SK-N-SH treated with all-trans-retinoic acid at 6 μM for 48 hours (cell line): ENCODE results near the gene CCDC69.

Source experiments
- ARNTL ChIP-seq: fragments of 450-650 bp; formaldehyde crosslinking; IDR thresholded peaks from 2 replicates; pipeline ENCODE4 v1.5.0; 2020; ENCODE audit warnings: low read depth, mild to moderate bottlenecking, moderate library complexity, borderline replicate concordance
- BACH2 ChIP-seq: fragments of 250-450 bp; sonication (Bioruptor Pico); IDR thresholded peaks from 2 replicates; pipeline ENCODE4 v1.9.0; 2021; ENCODE audit warnings: mild to moderate bottlenecking, borderline replicate concordance
- CREB5 ChIP-seq: fragments of 250-450 bp; sonication (Bioruptor Pico); IDR thresholded peaks from 2 replicates; pipeline ENCODE4 v1.5.1; 2020; ENCODE audit warnings: low read depth, mild to moderate bottlenecking, moderate library complexity
- CSDC2 ChIP-seq: fragments of 250-450 bp; sonication (Bioruptor Pico); IDR thresholded peaks from 2 replicates; pipeline ENCODE4 v1.5.0; 2020; ENCODE audit warnings: mild to moderate bottlenecking, moderate library complexity
- CSRNP3 ChIP-seq: fragments of 250-450 bp; sonication (Bioruptor Pico); IDR thresholded peaks from 2 replicates; pipeline ENCODE4 v1.5.1; 2021; ENCODE audit warnings: mild to moderate bottlenecking, moderate library complexity
- ESRRG ChIP-seq: fragments of 250-450 bp; sonication (Bioruptor Pico); IDR thresholded peaks from 2 replicates; pipeline ENCODE4 v1.6.1; 2021; ENCODE audit warnings: mild to moderate bottlenecking
- ISL1 ChIP-seq: fragments of 250-450 bp; sonication (Bioruptor Pico); IDR thresholded peaks from 2 replicates; pipeline ENCODE4 v2.1.2; 2022; ENCODE audit warnings: mild to moderate bottlenecking, moderate library complexity
- OSR1 ChIP-seq: fragments of 250-450 bp; sonication (Bioruptor Pico); IDR thresholded peaks from 2 replicates; pipeline ENCODE4 v1.8.0; 2022; ENCODE audit warnings: moderate library complexity, mild to moderate bottlenecking, inconsistent platforms
- PATZ1 ChIP-seq: fragments of 250-450 bp; sonication (Bioruptor Pico); IDR thresholded peaks from 2 replicates; pipeline ENCODE4 v1.8.0; 2020; ENCODE audit warnings: mild to moderate bottlenecking, moderate library complexity, borderline replicate concordance
- RARB ChIP-seq: fragments of 250-450 bp; sonication (Bioruptor Pico); IDR thresholded peaks from 2 replicates; pipeline ENCODE4 v1.8.0; 2021; ENCODE audit warnings: mild to moderate bottlenecking, moderate library complexity
- ZC3H10 ChIP-seq: fragments of 250-450 bp; sonication (Bioruptor Pico); IDR thresholded peaks from 2 replicates; pipeline ENCODE4 v1.5.1; 2021; ENCODE audit warnings: mild to moderate bottlenecking, moderate library complexity
- ZFP3 ChIP-seq: fragments of 250-450 bp; sonication (Bioruptor Pico); IDR thresholded peaks from 2 replicates; pipeline ENCODE4 v1.5.0; 2020; ENCODE audit warnings: mild to moderate bottlenecking, moderate library complexity
- ZFP30 ChIP-seq: fragments of 450-650 bp; formaldehyde crosslinking; IDR thresholded peaks from 2 replicates; pipeline ENCODE4 v1.5.0; 2022; ENCODE audit warnings: mild to moderate bottlenecking, moderate library complexity
- ZNF70 ChIP-seq: fragments of 450-650 bp; formaldehyde crosslinking; IDR thresholded peaks from 2 replicates; pipeline ENCODE4 v1.5.0; 2020; ENCODE audit warnings: mild to moderate bottlenecking, moderate library complexity

- TF ChIP-seq BACH2 (CRISPR knock-in tag): no peak
- no peak for TF ChIP-seq ZFP30
- TF ChIP-seq ZC3H10 (CRISPR knock-in tag): no peak
- TF ChIP-seq CREB5: no peak
- TF ChIP-seq ISL1 (CRISPR knock-in tag): no peak
- TF ChIP-seq PATZ1 (CRISPR knock-in tag): no peak
- TF ChIP-seq ZNF70: no peak
- TF ChIP-seq ZFP3 (CRISPR knock-in tag): no peak
- no peak for TF ChIP-seq CSRNP3 (CRISPR knock-in tag)
- no peak for TF ChIP-seq ARNTL (CRISPR knock-in tag)
- no peak for TF ChIP-seq ESRRG (CRISPR knock-in tag)
- no peak for TF ChIP-seq RARB (CRISPR knock-in tag)
- no peak for TF ChIP-seq CSDC2 (CRISPR knock-in tag)
- no peak for TF ChIP-seq OSR1
Measured at GRCh38 chr5:151164687-151165392, 59.1 kb downstream of the CCDC69 start.
